HFF-Myc (cell line): Measurements from ENCODE around the gene CRLF3.

ENCODE experiments used
- DNase-seq: peaks from one replicate; pipeline ENCODE4 v3.0.0-alpha.2; 2011; ENCODE audit warnings: low read depth; ENCODE audit errors: extremely low read depth
- H3K4me3 ChIP-seq: replicated peaks from 2 replicates; pipeline ENCODE4 v1.5.1; 2011; ENCODE audit warnings: low read depth, mild to moderate bottlenecking, control low read depth, low read length
- CTCF ChIP-seq: IDR thresholded peaks from 2 replicates; pipeline ENCODE4 v1.5.1; 2012; ENCODE audit warnings: mild to moderate bottlenecking, low read depth, low read length, control low read depth; ENCODE audit errors: missing control alignments

Gene CRLF3

GRCh38 chr17:30812218-30813177 lies 12.0 kb downstream of the CRLF3 start:
- DNase-seq: no peak
- no peak for TF ChIP-seq CTCF
- no peak overlapping the region for H3K4me3 ChIP-seq

- TF ChIP-seq CTCF: no peak
- no peak overlapping the region for H3K4me3 ChIP-seq
- DNase-seq: no peak
Observed at GRCh38 chr17:30809867-30810266, 14.6 kb downstream of the CRLF3 start.

- TF ChIP-seq CTCF: no peak
- H3K4me3 ChIP-seq: no peak overlapping the region
- DNase-seq: no peak
Observed at GRCh38 chr17:30808785-30809286, 15.7 kb downstream of the CRLF3 start.

- no peak overlapping the region for H3K4me3 ChIP-seq
- no peak for TF ChIP-seq CTCF
- DNase-seq: no peak
Observed at GRCh38 chr17:30807896-30808295, 16.6 kb downstream of the CRLF3 start.

GRCh38 chr17:30805944-30806456 lies 18.5 kb downstream of the CRLF3 start:
- DNase-seq: no peak
- H3K4me3 ChIP-seq: no peak overlapping the region
- no peak for TF ChIP-seq CTCF

GRCh38 chr17:30801671-30802070 lies 22.8 kb downstream of the CRLF3 start:
- DNase-seq: no peak
- TF ChIP-seq CTCF: no peak
- no peak overlapping the region for H3K4me3 ChIP-seq

- no peak for DNase-seq
- no peak for TF ChIP-seq CTCF
Observed at GRCh38 chr17:30796016-30796415, 28.5 kb downstream of the CRLF3 start.

More at GRCh38 chr17:30796016-30796415, 28.5 kb downstream of the CRLF3 start:
- no peak overlapping the region for H3K4me3 ChIP-seq
